GM12878 (cell line): ENCODE results near the gene SLC25A41. TPM values are rescaled to one million over a fixed set of nuclear protein-coding genes. Genes with fewer than 3 reads are reported as not detected.

Experiments
- ATAC-seq: fragments of 200-7000 bp; cut with Tn5 transposase; 3 replicates; pipeline ENCODE4 v1.9.1; 2020; ENCODE audit warnings: mild to moderate bottlenecking, moderate library complexity
- BruUV-seq: library from RNA; stranded (reverse); fragments of 400-500 nt; replicated peaks from 2 replicates; lab custom pipeline; 2021; lab: Mats Ljungman, UMichigan
- CTCF ChIA-PET: fragments of 300-600 bp; sonication (Branson Sonifier 250); formaldehyde crosslinking; extraction: SDS; loops from one replicate; lab custom pipeline; 2021; ENCODE audit warnings: inconsistent platforms; lab: Yijun Ruan, JAX
- POLR2A ChIA-PET: fragments of 350-600 bp; formaldehyde crosslinking; extraction: SDS; loops from one replicate; lab custom pipeline; 2021; ENCODE audit warnings: inconsistent platforms; lab: Charles Lee
- RAD21 ChIA-PET: fragments of 300-600 bp; sonication (Branson Sonifier 250); formaldehyde crosslinking; loops from one replicate; lab custom pipeline; 2023; ENCODE audit warnings: antibody characterized with exemption; ENCODE audit not compliant: unreplicated experiment; lab: Charles Lee
- SMC1A ChIA-PET: fragments of 300-600 bp; sonication (Branson Sonifier 250); formaldehyde crosslinking; loops from one replicate; lab custom pipeline; 2023; ENCODE audit not compliant: unreplicated experiment, uncharacterized antibody; lab: Charles Lee
- DNase-seq: peaks from one replicate; pipeline ENCODE4 v3.0.0-alpha.2; 2011; ENCODE audit warnings: low read depth, low spot score
- FAIRE-seq: peaks from 3 replicates; lab custom pipeline; 2011; peaks lifted over from hg19 to GRCh38; lab: Jason Lieb, UNC
- H2AFZ ChIP-seq: 2 replicates; pipeline ENCODE4 v1.6.0; 2011; ENCODE audit warnings: low read depth, low read length, control low read depth; ENCODE audit not compliant: control insufficient read depth
- H3K27ac ChIP-seq: 2 replicates; pipeline ENCODE4 v1.5.1; 2011; ENCODE audit warnings: control low read depth; ENCODE audit not compliant: control insufficient read depth, insufficient read depth
- H3K27me3 ChIP-seq, 2 experiments: replicated peaks in 1 of 2; 2 replicates each; pipeline versions ENCODE4 v1.6.0 to v1.6.1; 2011; ENCODE audit warnings: low read length in 1 of 2; ENCODE audit not compliant: control insufficient read depth in 2 of 2, insufficient read depth in 2 of 2
- H3K36me3 ChIP-seq, 2 experiments: 2 replicates each; pipeline ENCODE4 v1.5.1; 2011; ENCODE audit warnings: low read length in 1 of 2; ENCODE audit not compliant: control insufficient read depth in 2 of 2, insufficient read depth in 2 of 2
- H3K4me1 ChIP-seq: 2 replicates; pipeline ENCODE4 v1.6.1; 2011; ENCODE audit warnings: mild to moderate bottlenecking, low read length, moderate library complexity, mixed read lengths; ENCODE audit not compliant: control insufficient read depth, insufficient read depth
- H3K4me2 ChIP-seq: 2 replicates; pipeline ENCODE4 v1.6.0; 2011; ENCODE audit warnings: control low read depth; ENCODE audit not compliant: control insufficient read depth, insufficient read depth
- H3K4me3 ChIP-seq: fragments of 200-600 bp; sonication (generic); 2 replicates; pipeline ENCODE4 v1.5.1; 2016
- H3K79me2 ChIP-seq: 2 replicates; pipeline ENCODE4 v1.6.0; 2011; ENCODE audit warnings: low read length; ENCODE audit not compliant: control insufficient read depth, insufficient read depth
- H3K9ac ChIP-seq: 2 replicates; pipeline ENCODE4 v1.8.0; 2011; ENCODE audit warnings: low read length, control low read depth, mixed read lengths; ENCODE audit not compliant: control insufficient read depth, insufficient read depth
- H3K9me3 ChIP-seq: replicated peaks from 3 replicates; pipeline ENCODE4 v1.5.1; 2011; ENCODE audit warnings: mild to moderate bottlenecking, low read length; ENCODE audit not compliant: control insufficient read depth, insufficient read depth
- H4K20me1 ChIP-seq: 2 replicates; pipeline ENCODE4 v1.6.0; 2011; ENCODE audit not compliant: control insufficient read depth, insufficient read depth
- IKZF2 ChIP-seq, 2 experiments: fragments of 450-650 bp; IDR thresholded peaks; 2 replicates each; pipeline ENCODE4 v1.6.1; 2017; ENCODE audit warnings: mild to moderate bottlenecking in 2 of 2, moderate library complexity in 2 of 2
- KAT2A ChIP-seq: conservative IDR thresholded peaks from 2 replicates; pipeline ENCODE4 v1.6.1; 2011; ENCODE audit warnings: low read depth, low read length; ENCODE audit not compliant: control insufficient read depth
- MTA2 ChIP-seq: fragments of 450-650 bp; IDR thresholded peaks from 2 replicates; pipeline ENCODE4 v1.6.1; 2016; ENCODE audit warnings: low read depth, mild to moderate bottlenecking, moderate library complexity
- PAX5 ChIP-seq: IDR thresholded peaks from 2 replicates; pipeline ENCODE4 v1.6.1; 2011; ENCODE audit warnings: low read depth, low read length, borderline replicate concordance
- RELB ChIP-seq: fragments of 450-650 bp; IDR thresholded peaks from 2 replicates; pipeline ENCODE4 v1.6.1; 2017; ENCODE audit warnings: low read depth, mild to moderate bottlenecking, moderate library complexity
- SMAD5 ChIP-seq: IDR thresholded peaks from 2 replicates; pipeline ENCODE4 v1.6.1; 2016; ENCODE audit warnings: antibody characterized with exemption, low read depth
- SRF ChIP-seq, 2 experiments: IDR thresholded peaks; 2 replicates each; pipeline ENCODE4 v1.6.1; 2011; ENCODE audit warnings: low read depth in 2 of 2, low read length in 2 of 2, mild to moderate bottlenecking in 1 of 2, moderate library complexity in 1 of 2
- ZNF592 ChIP-seq: fragments of 450-650 bp; IDR thresholded peaks from 2 replicates; pipeline ENCODE4 v1.6.1; 2017; ENCODE audit warnings: mild to moderate bottlenecking, moderate library complexity
- WGBS: methylation state at CpG from one replicate; pipeline ENCODE4 v1.1.6; 2016; ENCODE audit warnings: low lambda C conversion rate; ENCODE audit not compliant: insufficient replicate concordance, insufficient coverage; ENCODE audit errors: missing lambda C conversion rate; 5-methylcytosine and 5-hydroxymethylcytosine counted together
- in situ Hi-C: fragments of 300-500 bp; cut with MboI; formaldehyde crosslinking; loops from 9 replicates; pipeline ENCODE4 v1.14.3; 2018; ENCODE audit warnings: mixed read lengths
- intact Hi-C: fragments of 100-400 bp; cut with micrococcal nuclease; formaldehyde crosslinking; loops from one replicate; pipeline ENCODE4 v1.14.2; 2022; ENCODE audit not compliant: unreplicated experiment
- polyA plus RNA-seq, 11 experiments: library from polyadenylated mRNA; depleted of rRNA in 4 of 11; unstranded in 6 of 11; stranded (reverse) in 5 of 11; fragments of >200 nt; fragmentation: Nextera tagmentation in 4 of 11; fragmentation: Illumina TruSeq in 1 of 11; extraction: Ambion mirVana in 4 of 11; extraction: Trizol in 1 of 11; gene quantifications; 1 replicate in 1 of 11; 2 replicates in 10 of 11; pipeline versions ENCODE4 v1.2.1 to v1.2.3, GENCODE V29; 2011 to 2016; ENCODE audit warnings: inconsistent platforms in 2 of 11, missing spikeins in 2 of 11, low read depth in 1 of 11
- total RNA-seq, 4 experiments: library from RNA; depleted of rRNA in 3 of 4; stranded (reverse); fragments of >200 nt in 3 of 4; fragmentation: Illumina TruSeq in 1 of 4; extraction: Trizol in 1 of 4; gene quantifications; 2 replicates each; pipeline versions ENCODE4 v1.2.1 to v1.2.3, GENCODE V29; 2013 to 2021

Gene SLC25A41
- total and polyA plus RNA-seq, 10 of the 15 experiments (the other 5 are each of a cell fraction or from before 2014, with no cell fraction given): 0.23 to 1.2 (median 0.43) TPM; not detected in 2

- SMC1A ChIA-PET: interaction anchor here (0.9 kb wide), 1 partner anchor 19 kb away, joined by 3 read pairs; no protein-coding TSS in a partner anchor
- TF ChIP-seq SMAD5 (no peak), IKZF2 (IDR thresholded peaks at IDR 0.05) (no peak), PAX5 (no peak), MTA2 (no peak), SRF (IDR thresholded peaks at IDR 0.05; ENCODE audit: low read depth in 2 of 2, low read length in 2 of 2) (no peak), KAT2A (no peak), RELB (no peak), ZNF592 (no peak)
- TF ChIP-seq, all 136 proteins: peak for 0
- 95% methylated on average over 3 of the region's 3 CpGs for WGBS
- in situ Hi-C loops: no loop called here
- FAIRE-seq (no peak), ATAC-seq (no peak), DNase-seq (no peak)
- CTCF ChIA-PET: no interaction called here
- RAD21 ChIA-PET: no interaction called here
- H2AFZ ChIP-seq: no peak overlapping the region
- no peak overlapping the region for H3K4me3 ChIP-seq
- intact Hi-C loops: no loop called here
- H3K36me3 ChIP-seq: peaks cover 21 to 28% of the 10 kb centered on the region in 2 experiments
- H3K9me3 ChIP-seq: peaks cover 1% of the 10 kb centered on the region; the same call in 1 of the 3 replicates
- BruUV-seq: no TSS peak
- POLR2A ChIA-PET: no interaction called here
- H4K20me1 ChIP-seq: no peaks in the 10 kb centered on the region
- H3K4me1 ChIP-seq: no peaks in the 10 kb centered on the region
- no peak overlapping the region for H3K9ac ChIP-seq
- H3K4me2 ChIP-seq: no peak overlapping the region
- H3K27me3 ChIP-seq: no peaks in the 10 kb centered on the region
- H3K27ac ChIP-seq: no peak overlapping the region
- no peaks in the 10 kb centered on the region for H3K79me2 ChIP-seq
Measured at GRCh38 chr19:6379744-6380143, 53.8 kb downstream of the SLC25A41 start.
